ENCODE results near the gene MGRN1.

The MGRN1 gene

GRCh38 chr16:4679850-4680636 is 55.4 kb downstream of the MGRN1 start:
- FAIRE-seq (no peak), DNase-seq (ENCODE audit: insufficient read length) (no peak)
- TF ChIP-seq TAF1 (IDR thresholded peaks at IDR 0.05; ENCODE audit: borderline replicate concordance, low read depth, low read length) = no peak
- peak; percentile 39; the same call in 1 of the 2 replicates for TF ChIP-seq POLR2A (IDR thresholded peaks at IDR 0.05; ENCODE audit: low read depth, low read length)
- TF ChIP-seq POLR2AphosphoS5 (IDR thresholded peaks at IDR 0.05; ENCODE audit: low read depth, low read length) = no peak

- TF ChIP-seq POLR2AphosphoS5 (IDR thresholded peaks at IDR 0.05; ENCODE audit: low read depth, low read length) (no peak), TAF1 (IDR thresholded peaks at IDR 0.05; ENCODE audit: borderline replicate concordance, low read depth, low read length) (no peak), POLR2A (IDR thresholded peaks at IDR 0.05; ENCODE audit: low read depth, low read length) (no peak)
- no peak for DNase-seq (ENCODE audit: insufficient read length)
- FAIRE-seq = no peak
Observed at GRCh38 chr16:4680673-4681470, 56.2 kb downstream of the MGRN1 start.

GRCh38 chr16:4681471-4682083 is 57.0 kb downstream of the MGRN1 start:
- no peak for TF ChIP-seq POLR2AphosphoS5 (IDR thresholded peaks at IDR 0.05; ENCODE audit: low read depth, low read length)
- DNase-seq (ENCODE audit: insufficient read length) = no peak
- FAIRE-seq = no peak

- DNase-seq (ENCODE audit: insufficient read length) (no peak), FAIRE-seq (no peak)
- TF ChIP-seq POLR2A (IDR thresholded peaks at IDR 0.05; ENCODE audit: low read depth, low read length) (no peak), TAF1 (IDR thresholded peaks at IDR 0.05; ENCODE audit: borderline replicate concordance, low read depth, low read length) (no peak), POLR2AphosphoS5 (IDR thresholded peaks at IDR 0.05; ENCODE audit: low read depth, low read length) (no peak)
Observed at GRCh38 chr16:4682084-4682591, 57.5 kb downstream of the MGRN1 start.

- TF ChIP-seq POLR2A (IDR thresholded peaks at IDR 0.05; ENCODE audit: low read depth, low read length) (no peak), POLR2AphosphoS5 (IDR thresholded peaks at IDR 0.05; ENCODE audit: low read depth, low read length) (no peak), TAF1 (IDR thresholded peaks at IDR 0.05; ENCODE audit: borderline replicate concordance, low read depth, low read length) (no peak)
- FAIRE-seq = no peak
- no peak for DNase-seq (ENCODE audit: insufficient read length)
Observed at GRCh38 chr16:4682616-4683254, 58.1 kb downstream of the MGRN1 start.

GRCh38 chr16:4683255-4684057 is 58.8 kb downstream of the MGRN1 start:
- DNase-seq (ENCODE audit: insufficient read length) (no peak), FAIRE-seq (no peak)
- TF ChIP-seq POLR2AphosphoS5 (IDR thresholded peaks at IDR 0.05; ENCODE audit: low read depth, low read length) (no peak), POLR2A (IDR thresholded peaks at IDR 0.05; ENCODE audit: low read depth, low read length) (no peak), TAF1 (IDR thresholded peaks at IDR 0.05; ENCODE audit: borderline replicate concordance, low read depth, low read length) (no peak)

GRCh38 chr16:4684058-4684715 is 59.6 kb downstream of the MGRN1 start:
- no peak for DNase-seq (ENCODE audit: insufficient read length)
- FAIRE-seq = no peak
- no peak for TF ChIP-seq TAF1 (IDR thresholded peaks at IDR 0.05; ENCODE audit: borderline replicate concordance, low read depth, low read length)
- TF ChIP-seq POLR2A (IDR thresholded peaks at IDR 0.05; ENCODE audit: low read depth, low read length) = no peak
- no peak for TF ChIP-seq POLR2AphosphoS5 (IDR thresholded peaks at IDR 0.05; ENCODE audit: low read depth, low read length)

- TF ChIP-seq POLR2A (IDR thresholded peaks at IDR 0.05; ENCODE audit: low read depth, low read length) (no peak), TAF1 (IDR thresholded peaks at IDR 0.05; ENCODE audit: borderline replicate concordance, low read depth, low read length) (no peak), POLR2AphosphoS5 (IDR thresholded peaks at IDR 0.05; ENCODE audit: low read depth, low read length) (no peak)
- no peak for FAIRE-seq
- DNase-seq (ENCODE audit: insufficient read length) = no peak
Observed at GRCh38 chr16:4684763-4685162, 60.1 kb downstream of the MGRN1 start.

- FAIRE-seq (no peak), DNase-seq (ENCODE audit: insufficient read length) (no peak)
- TF ChIP-seq TAF1 (IDR thresholded peaks at IDR 0.05; ENCODE audit: borderline replicate concordance, low read depth, low read length) (no peak), POLR2A (IDR thresholded peaks at IDR 0.05; ENCODE audit: low read depth, low read length) (no peak), POLR2AphosphoS5 (IDR thresholded peaks at IDR 0.05; ENCODE audit: low read depth, low read length) (no peak)
Observed at GRCh38 chr16:4685292-4685691, 60.7 kb downstream of the MGRN1 start.

Measured in GM12892 (cell line).